Measurements from ENCODE around the gene TEDDM1.

- TF ChIP-seq CTCF (IDR thresholded peaks at IDR 0.05), result no peak
- TF ChIP-seq POLR2AphosphoS5 (IDR thresholded peaks at IDR 0.05; ENCODE audit: low read depth, low read length), result no peak
- no peak for TF ChIP-seq EP300 (IDR thresholded peaks at IDR 0.05; ENCODE audit: borderline replicate concordance in 1 of 2, low read depth in 1 of 2, low read length in 1 of 2)
- TF ChIP-seq EZH2phosphoT487 (IDR thresholded peaks at IDR 0.05; ENCODE audit: borderline replicate concordance, low read depth), result no peak
- TF ChIP-seq CHD2 (IDR thresholded peaks at IDR 0.05; ENCODE audit: low read length, partially characterized antibody), result no peak
- TF ChIP-seq JUND (IDR thresholded peaks at IDR 0.05), result no peak
- TF ChIP-seq GABPA (IDR thresholded peaks at IDR 0.05; ENCODE audit: low read depth), result no peak
- TF ChIP-seq FOSL2 (IDR thresholded peaks at IDR 0.05; ENCODE audit: borderline replicate concordance, low read depth), result no peak
- no peak for TF ChIP-seq USF2 (IDR thresholded peaks at IDR 0.05; ENCODE audit: borderline replicate concordance, low read depth, low read length)
- TF ChIP-seq RAD21 (IDR thresholded peaks at IDR 0.05; ENCODE audit: low read length), result no peak
- no peak for TF ChIP-seq FOXJ3 (CRISPR knock-in tag; IDR thresholded peaks at IDR 0.05)
- TF ChIP-seq SMC3 (IDR thresholded peaks at IDR 0.05; ENCODE audit: low read depth, low read length), result no peak
These were observed 32.5 kb downstream of the TEDDM1 start for GRCh38 chr1:182367926-182368325.
